Astrocyte (in vitro differentiated cells and primary cell): ENCODE measurements around the gene GP1BA. TPM values are rescaled to one million over a fixed set of nuclear protein-coding genes. Genes with fewer than 3 reads are reported as not detected.
"Not testable (repeated sequence)": the region's sequence is repeated elsewhere in the genome, so short reads cannot be mapped to it uniquely, and the experiment has no call there.

Experiments used
- DNase-seq: peaks from one replicate; pipeline ENCODE4 v3.0.0-alpha.2; 2010; ENCODE audit warnings: low read depth
- FAIRE-seq: peaks from 2 replicates; lab custom pipeline; 2011; peaks lifted over from hg19 to GRCh38; lab: Jason Lieb, UNC
- H2AFZ ChIP-seq: 2 replicates; pipeline ENCODE4 v1.6.0; 2012; ENCODE audit warnings: low read depth, low read length, inconsistent platforms
- H3K27ac ChIP-seq: 2 replicates; pipeline ENCODE4 v1.5.1; 2011; ENCODE audit warnings: low read depth, low read length, inconsistent platforms
- H3K27me3 ChIP-seq: 2 replicates; pipeline ENCODE4 v1.6.0; 2011; ENCODE audit warnings: low read length, inconsistent platforms; ENCODE audit not compliant: insufficient read depth
- H3K36me3 ChIP-seq: 2 replicates; pipeline ENCODE4 v1.5.1; 2011; ENCODE audit warnings: low read length, inconsistent platforms; ENCODE audit not compliant: insufficient read depth
- H3K4me1 ChIP-seq: 2 replicates; pipeline ENCODE4 v1.5.1; 2011; ENCODE audit warnings: low read length, inconsistent platforms; ENCODE audit not compliant: insufficient read depth
- H3K4me2 ChIP-seq: 2 replicates; pipeline ENCODE4 v1.6.0; 2012; ENCODE audit warnings: low read length, inconsistent platforms
- H3K4me3 ChIP-seq: 2 replicates; pipeline ENCODE4 v1.5.1; 2011; ENCODE audit warnings: low read depth, mild to moderate bottlenecking, low read length, inconsistent platforms; ENCODE audit not compliant: insufficient read depth
- H3K79me2 ChIP-seq: 2 replicates; pipeline ENCODE4 v1.6.0; 2012; ENCODE audit warnings: mild to moderate bottlenecking, low read length, inconsistent platforms; ENCODE audit not compliant: insufficient read depth
- H3K9ac ChIP-seq: 2 replicates; pipeline ENCODE4 v1.6.0; 2012; ENCODE audit warnings: mild to moderate bottlenecking, low read length, inconsistent platforms
- H3K9me3 ChIP-seq: 2 replicates; pipeline ENCODE4 v1.5.1; 2012; ENCODE audit warnings: low read depth, mild to moderate bottlenecking, low read length, inconsistent platforms; ENCODE audit not compliant: insufficient read depth
- H4K20me1 ChIP-seq: 2 replicates; pipeline ENCODE4 v1.6.0; 2012; ENCODE audit warnings: low read length, inconsistent platforms; ENCODE audit not compliant: insufficient read depth
- H3K27ac Mint-ChIP-seq: one replicate; pipeline ENCODE4 v1.8.0; 2021; ENCODE audit warnings: mild to moderate bottlenecking, mixed read lengths; ENCODE audit not compliant: unreplicated experiment
- H3K27me3 Mint-ChIP-seq: one replicate; pipeline ENCODE4 v1.8.0; 2021; ENCODE audit warnings: low read depth, mixed read lengths; ENCODE audit not compliant: unreplicated experiment
- H3K36me3 Mint-ChIP-seq: one replicate; pipeline ENCODE4 v1.8.0; 2021; ENCODE audit warnings: low read depth, mixed read lengths; ENCODE audit not compliant: unreplicated experiment
- H3K4me1 Mint-ChIP-seq: one replicate; pipeline ENCODE4 v1.8.0; 2021; ENCODE audit warnings: low read depth, mixed read lengths; ENCODE audit not compliant: unreplicated experiment
- H3K4me3 Mint-ChIP-seq: one replicate; pipeline ENCODE4 v1.8.0; 2021; ENCODE audit warnings: mild to moderate bottlenecking, moderate library complexity, mixed read lengths; ENCODE audit not compliant: unreplicated experiment
- H3K9me3 Mint-ChIP-seq: one replicate; pipeline ENCODE4 v1.8.0; 2021; ENCODE audit warnings: mild to moderate bottlenecking, mixed read lengths; ENCODE audit not compliant: unreplicated experiment
- CTCF ChIP-seq: IDR thresholded peaks from 2 replicates; pipeline ENCODE4 v1.5.1; 2011; ENCODE audit warnings: low read depth, mild to moderate bottlenecking, inconsistent platforms, low read length, moderate library complexity; ENCODE audit not compliant: insufficient read depth
- EZH2 ChIP-seq: IDR thresholded peaks from 2 replicates; pipeline ENCODE4 v1.6.1; 2012; ENCODE audit warnings: mild to moderate bottlenecking, low read length, inconsistent platforms; ENCODE audit not compliant: insufficient read depth
- total RNA-seq: library from RNA; stranded (reverse); gene quantifications from 2 replicates; pipeline ENCODE4 v1.2.1, GENCODE V29; 2021

Gene GP1BA
- total RNA-seq, 1 donor from 2014 or later = 0.09 TPM

GRCh38 chr17:4901648-4902344 lies 30.3 kb upstream of the GP1BA start:
- TF ChIP-seq EZH2 (no peak), CTCF (no peak)
- no peak overlapping the region for H3K4me2 ChIP-seq
- H3K9me3 ChIP-seq = no peaks in the 10 kb centered on the region
- Mint-ChIP-seq H3K9me3 (no peaks in the 10 kb centered on the region), H3K27ac (no peak overlapping the region), H3K4me3 (no peak overlapping the region), H3K36me3 (peaks cover 16% of the 10 kb centered on the region), H3K4me1 (no peaks in the 10 kb centered on the region), H3K27me3 (no peaks in the 10 kb centered on the region)
- no peak overlapping the region for H3K4me3 ChIP-seq
- DNase-seq = no peak
- H3K27ac ChIP-seq = no peak overlapping the region
- FAIRE-seq = no peak
- H3K79me2 ChIP-seq = no peaks in the 10 kb centered on the region
- peaks cover 7% of the 10 kb centered on the region for H4K20me1 ChIP-seq
- no peak overlapping the region for H3K9ac ChIP-seq
- H3K4me1 ChIP-seq = peaks cover 6% of the 10 kb centered on the region
- peaks cover 2% of the 10 kb centered on the region for H3K27me3 ChIP-seq
- no peaks in the 10 kb centered on the region for H3K36me3 ChIP-seq
- no peak overlapping the region for H2AFZ ChIP-seq

- Mint-ChIP-seq H3K4me3 (no peak overlapping the region), H3K9me3 (no peaks in the 10 kb centered on the region), H3K27me3 (no peaks in the 10 kb centered on the region), H3K27ac (no peak overlapping the region), H3K4me1 (peaks cover 2% of the 10 kb centered on the region), H3K36me3 (peaks cover 16% of the 10 kb centered on the region)
- Histone ChIP-seq H3K4me3 (no peak overlapping the region), H4K20me1 (peaks cover 4% of the 10 kb centered on the region), H3K9ac (no peak overlapping the region), H3K4me1 (peaks cover 6% of the 10 kb centered on the region), H3K4me2 (no peak overlapping the region), H3K9me3 (no peaks in the 10 kb centered on the region), H3K27me3 (peaks cover 2% of the 10 kb centered on the region), H2AFZ (no peak overlapping the region), H3K27ac (no peak overlapping the region), H3K36me3 (no peaks in the 10 kb centered on the region), H3K79me2 (no peaks in the 10 kb centered on the region)
- FAIRE-seq (no peak), DNase-seq (no peak)
- TF ChIP-seq CTCF (no peak), EZH2 (no peak)
Observed at GRCh38 chr17:4902540-4902939, 29.5 kb upstream of the GP1BA start.

GRCh38 chr17:4903051-4903818 lies 28.8 kb upstream of the GP1BA start, which contains the start of gene CHRNE:
Gene CHRNE, minus strand, starts transcription at chr17:4903098. Its CDS starts 35 bp downstream, at chr17:4903063.
- Histone ChIP-seq H3K4me3 (no peak within 1 kb of the TSS), H4K20me1 (peaks cover 4% of the 10 kb centered on the region), H3K27me3 (peaks cover 2% of the 10 kb centered on the region), H3K4me1 (peaks cover 6% of the 10 kb centered on the region), H3K79me2 (no peaks in the 10 kb centered on the region), H3K4me2 (no peak within 1 kb of the TSS), H3K36me3 (no peaks in the 10 kb centered on the region), H3K9me3 (no peaks in the 10 kb centered on the region), H3K27ac (no peak within 1 kb of the TSS), H2AFZ (no peak within 1 kb of the TSS), H3K9ac (no peak within 1 kb of the TSS)
- Mint-ChIP-seq H3K9me3 (no peaks in the 10 kb centered on the region), H3K27ac (no peak within 1 kb of the TSS), H3K36me3 (peaks cover 16% of the 10 kb centered on the region), H3K4me1 (peaks cover 2% of the 10 kb centered on the region), H3K27me3 (no peaks in the 10 kb centered on the region), H3K4me3 (no peak within 1 kb of the TSS)
- FAIRE-seq (no peak), DNase-seq (peak; percentile 52)
- peak; percentile 67 for TF ChIP-seq CTCF
- TF ChIP-seq EZH2 = no peak

- H3K36me3 ChIP-seq, H3K4me2 ChIP-seq, H3K27ac ChIP-seq, H3K4me1 ChIP-seq, H3K36me3 Mint-ChIP-seq, H3K27me3 Mint-ChIP-seq, FAIRE-seq, H3K9me3 ChIP-seq, DNase-seq, H3K27me3 ChIP-seq, H3K9ac ChIP-seq, H3K27ac Mint-ChIP-seq, H2AFZ ChIP-seq, H3K4me3 Mint-ChIP-seq, H3K79me2 ChIP-seq, H3K9me3 Mint-ChIP-seq, H3K4me1 Mint-ChIP-seq, H4K20me1 ChIP-seq, H3K4me3 ChIP-seq: not testable (repeated sequence)
Observed at GRCh38 chr17:4906642-4907041, 25.4 kb upstream of the GP1BA start.
